Smooth muscle cell (in vitro differentiated cells): ENCODE results near the gene EML5. TPM values are rescaled to one million over a fixed set of nuclear protein-coding genes. Genes with fewer than 3 reads are reported as not detected.

ENCODE experiments used
- DNase-seq: peaks from one replicate; lab custom pipeline; 2025; ENCODE audit not compliant: unreplicated experiment; lab: John Stamatoyannopoulos, UW
- H2AFZ ChIP-seq: fragments of 200-600 bp; sonication (generic); 2 replicates; pipeline ENCODE4 v1.6.0; 2016; ENCODE audit warnings: antibody characterized with exemption, low read depth, mild to moderate bottlenecking
- H3F3A ChIP-seq: fragments of 200-600 bp; sonication (generic); 2 replicates; pipeline ENCODE4 v1.6.0; 2017; ENCODE audit warnings: antibody characterized with exemption, low read depth
- H3K27ac ChIP-seq: fragments of 200-600 bp; sonication (generic); 2 replicates; pipeline ENCODE4 v1.5.1; 2016; ENCODE audit warnings: low read depth, mild to moderate bottlenecking
- H3K27me3 ChIP-seq: fragments of 200-600 bp; sonication (generic); 2 replicates; pipeline ENCODE4 v1.6.1; 2016; ENCODE audit warnings: low read depth, mild to moderate bottlenecking
- H3K36me3 ChIP-seq: fragments of 200-600 bp; sonication (generic); 2 replicates; pipeline ENCODE4 v1.5.1; 2016; ENCODE audit warnings: low read depth
- H3K4me1 ChIP-seq: fragments of 200-600 bp; sonication (generic); 2 replicates; pipeline ENCODE4 v1.5.1; 2016; ENCODE audit warnings: low read depth
- H3K4me2 ChIP-seq: fragments of 200-600 bp; sonication (generic); 2 replicates; pipeline ENCODE4 v1.6.0; 2016; ENCODE audit warnings: mild to moderate bottlenecking
- H3K4me3 ChIP-seq: fragments of 200-600 bp; sonication (generic); 2 replicates; pipeline ENCODE4 v1.5.1; 2016; ENCODE audit warnings: mild to moderate bottlenecking
- H3K79me2 ChIP-seq: fragments of 200-600 bp; sonication (generic); 2 replicates; pipeline ENCODE4 v1.6.0; 2016; ENCODE audit warnings: low read depth, mild to moderate bottlenecking
- H3K9ac ChIP-seq: fragments of 200-600 bp; sonication (generic); 2 replicates; pipeline ENCODE4 v1.6.0; 2016; ENCODE audit warnings: low read depth
- H3K9me3 ChIP-seq: fragments of 200-600 bp; sonication (generic); replicated peaks from 2 replicates; pipeline ENCODE4 v1.5.1; 2016; ENCODE audit warnings: low read depth
- H4K20me1 ChIP-seq: fragments of 200-600 bp; sonication (generic); 2 replicates; pipeline ENCODE4 v1.6.0; 2016; ENCODE audit warnings: low read depth
- CTCF ChIP-seq: fragments of 200-600 bp; sonication (generic); IDR thresholded peaks from 2 replicates; pipeline ENCODE4 v1.5.1; 2017; ENCODE audit warnings: borderline replicate concordance, mild to moderate bottlenecking, antibody characterized with exemption; ENCODE audit not compliant: insufficient read depth, poor library complexity, severe bottlenecking
- WGBS: methylation state at CpG from one replicate; pipeline ENCODE4 v1.1.7; 2016; ENCODE audit warnings: low lambda C conversion rate; 5-methylcytosine and 5-hydroxymethylcytosine counted together
- polyA plus RNA-seq: library from polyadenylated mRNA; unstranded; fragments of >200 nt; fragmentation: Nextera tagmentation; extraction: Ambion mirVana; gene quantifications from 2 replicates; pipeline ENCODE4 v1.2.1, GENCODE V29; 2016
- total RNA-seq: library from RNA; depleted of rRNA; stranded (reverse); fragments of >200 nt; gene quantifications from 2 replicates; pipeline ENCODE4 v1.2.3, GENCODE V29; 2014

EML5 gene
- total and polyA plus RNA-seq, 2 experiments from 2014 or later, result 0.31 TPM; not detected in 1

GRCh38 chr14:88568196-88568595, 224.6 kb downstream of the EML5 start:
- Histone ChIP-seq H3K79me2 (peaks cover 50% of the 10 kb centered on the region), H3K4me3 (no peak overlapping the region), H2AFZ (no peak overlapping the region), H3K4me1 (peaks cover 13% of the 10 kb centered on the region), H3K4me2 (no peak overlapping the region), H3K9me3 (no peaks in the 10 kb centered on the region), H3K27me3 (no peaks in the 10 kb centered on the region), H3F3A (no peaks in the 10 kb centered on the region), H4K20me1 (peaks cover 40% of the 10 kb centered on the region), H3K9ac (no peak overlapping the region), H3K36me3 (peaks cover 26% of the 10 kb centered on the region), H3K27ac (no peak overlapping the region)
- 93% methylated on average over 3 of the region's 3 CpGs for WGBS
- TF ChIP-seq CTCF, result no peak
- no peak for DNase-seq

GRCh38 chr14:88565427-88565826, 227.3 kb downstream of the EML5 start:
- peaks cover 46% of the 10 kb centered on the region for H3K79me2 ChIP-seq
- H2AFZ ChIP-seq, result no peak overlapping the region
- no peak overlapping the region for H3K9ac ChIP-seq
- H3K27me3 ChIP-seq, result no peaks in the 10 kb centered on the region
- H3K4me2 ChIP-seq, result no peak overlapping the region
- H3K4me3 ChIP-seq, result no peak overlapping the region
- peaks cover 40% of the 10 kb centered on the region for H4K20me1 ChIP-seq
- peaks cover 16% of the 10 kb centered on the region for H3K36me3 ChIP-seq
- TF ChIP-seq CTCF, result no peak
- peaks cover 13% of the 10 kb centered on the region for H3K4me1 ChIP-seq
- no peak for DNase-seq
- 97% methylated on average over 5 of the region's 5 CpGs for WGBS
- H3F3A ChIP-seq, result no peaks in the 10 kb centered on the region
- no peaks in the 10 kb centered on the region for H3K9me3 ChIP-seq
- H3K27ac ChIP-seq, result no peak overlapping the region

GRCh38 chr14:88563845-88564244, 228.9 kb downstream of the EML5 start:
- WGBS, result 29% methylated on average over 7 of the region's 7 CpGs
- no peak for TF ChIP-seq CTCF
- H3K27me3 ChIP-seq, result no peaks in the 10 kb centered on the region
- H3K79me2 ChIP-seq, result peaks cover 46% of the 10 kb centered on the region
- H3F3A ChIP-seq, result no peaks in the 10 kb centered on the region
- H3K4me3 ChIP-seq, result peak overlapping the region; percentile 100
- peak overlapping the region; percentile 100 for H3K4me2 ChIP-seq
- H3K9me3 ChIP-seq, result no peaks in the 10 kb centered on the region
- H3K27ac ChIP-seq, result peak overlapping the region; percentile 89
- no peak for DNase-seq
- peaks cover 13% of the 10 kb centered on the region for H3K4me1 ChIP-seq
- H4K20me1 ChIP-seq, result peaks cover 35% of the 10 kb centered on the region
- peaks cover 10% of the 10 kb centered on the region for H3K36me3 ChIP-seq
- peak overlapping the region; percentile 92 for H3K9ac ChIP-seq
- no peak overlapping the region for H2AFZ ChIP-seq
